Fibroblast of gingiva (primary cell): ENCODE measurements around the gene BCL2A1.
"Not testable (repeated sequence)": the region's sequence is repeated elsewhere in the genome, so short reads cannot be mapped to it uniquely, and the experiment has no call there.

ENCODE experiments used
- DNase-seq: peaks from one replicate; pipeline ENCODE4 v3.0.0-alpha.2; 2011; ENCODE audit warnings: low read depth

Gene BCL2A1

DNA sequence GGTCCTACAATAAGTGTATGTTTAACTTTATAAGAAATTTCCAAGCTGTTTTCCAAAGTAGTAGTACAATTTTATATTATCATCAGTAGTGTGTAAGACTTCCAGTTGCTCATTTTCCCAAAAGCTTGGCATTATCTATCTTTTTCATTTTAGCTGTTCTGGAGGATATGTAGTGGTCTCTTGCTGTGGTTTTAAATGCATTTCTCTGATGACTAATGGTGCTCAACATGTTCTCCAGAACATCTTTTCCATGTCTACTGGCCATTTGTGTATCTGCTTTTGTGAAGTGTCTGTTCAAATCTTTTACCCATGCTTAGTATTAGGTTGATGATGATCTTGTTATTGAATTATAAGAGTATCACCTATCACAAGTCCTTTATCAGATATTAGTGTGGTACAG, 13.3 kb downstream of the BCL2A1 start:
- DNase-seq, result no peak

DNA sequence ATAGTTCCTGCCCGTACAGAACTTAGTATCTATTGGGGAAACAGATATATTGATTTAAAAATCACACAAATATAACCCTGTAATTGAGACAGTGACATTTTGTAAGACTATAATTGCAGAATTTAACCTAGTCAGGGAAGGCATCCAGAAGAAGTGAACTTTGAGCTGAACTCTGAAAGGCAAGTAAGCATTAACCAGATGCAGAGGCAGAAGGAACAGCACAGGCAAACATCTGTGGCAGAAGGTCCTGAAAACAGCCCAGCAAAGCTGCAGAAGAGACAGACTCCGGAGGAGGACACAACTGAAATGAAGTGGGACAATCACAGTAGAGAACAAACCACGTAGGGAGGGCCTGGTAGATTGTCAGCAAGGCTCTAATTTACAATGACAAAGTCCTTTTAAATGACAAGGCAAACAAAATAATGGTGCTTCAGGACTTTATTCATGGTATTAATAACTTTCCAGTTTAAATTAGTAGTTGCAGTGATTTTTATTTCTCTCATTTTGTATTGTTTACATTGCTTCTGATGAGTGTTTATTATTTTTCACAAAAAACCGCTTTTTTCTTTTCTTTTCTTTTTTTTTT, 14.5 kb downstream of the BCL2A1 start:
- peak; percentile 46 for DNase-seq

DNA sequence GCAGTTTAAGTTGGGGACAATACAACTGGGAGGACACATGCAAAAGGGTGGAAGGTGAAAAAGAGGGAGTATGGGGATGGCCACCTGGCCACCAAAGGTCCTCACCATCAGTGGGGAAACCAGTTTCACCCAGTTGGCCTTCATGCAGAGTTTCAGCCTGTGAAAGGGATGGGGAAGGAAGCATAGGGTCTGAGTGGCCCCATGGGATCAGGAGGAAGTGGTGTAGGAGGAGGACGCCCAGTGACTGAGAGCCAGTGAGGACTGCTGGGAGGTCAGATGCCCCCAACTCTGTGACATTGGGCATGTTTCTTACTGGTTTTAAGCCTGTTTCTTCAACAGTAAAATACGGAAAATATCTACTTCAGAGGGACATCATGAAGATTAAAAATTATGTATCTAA, 16.3 kb downstream of the BCL2A1 start:
- DNase-seq, result no peak

DNA sequence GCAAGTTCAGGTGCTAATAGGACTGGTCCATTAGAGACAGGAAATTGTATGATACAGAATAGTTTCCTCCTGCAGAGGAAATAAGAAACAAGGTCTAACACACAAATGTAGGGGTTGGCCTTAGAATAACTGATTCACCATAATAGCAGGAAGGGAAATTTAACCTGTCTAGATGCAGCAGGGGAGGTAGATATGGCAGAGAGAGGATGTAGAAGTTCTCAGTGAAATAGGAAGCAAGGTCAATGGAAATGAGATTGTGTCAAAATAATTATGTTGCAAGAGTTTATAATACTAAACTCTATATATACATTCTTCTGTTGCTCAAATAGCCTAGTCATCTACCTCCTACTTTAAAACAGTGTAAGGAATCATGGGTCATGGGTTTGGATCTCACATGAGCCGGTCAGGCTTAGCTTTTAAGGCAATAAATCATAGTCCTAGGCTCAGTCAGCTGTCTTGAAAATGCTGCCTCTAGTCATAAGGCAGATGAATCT, 17.0 kb downstream of the BCL2A1 start:
- DNase-seq, result peak; percentile 41

DNA sequence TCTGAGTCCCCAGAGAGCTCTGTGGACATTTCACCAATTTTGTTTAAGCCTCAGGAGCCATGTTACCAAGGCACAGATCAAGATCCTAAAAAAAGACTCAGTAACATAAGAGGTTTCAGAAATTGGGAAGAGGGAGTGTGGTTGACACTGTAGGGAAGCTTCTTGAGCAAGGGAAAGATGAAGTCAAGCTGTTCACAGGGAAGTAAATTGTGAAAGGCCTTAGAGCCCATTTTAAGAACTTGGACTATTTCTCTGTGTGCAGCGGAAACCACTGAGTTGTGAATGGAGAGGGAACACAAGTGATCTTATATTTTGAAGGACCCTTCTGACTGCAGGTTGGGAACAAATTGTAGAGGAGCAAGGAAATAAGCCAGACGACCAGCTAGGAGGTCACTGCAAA, 18.7 kb downstream of the BCL2A1 start:
- DNase-seq, result no peak

DNA sequence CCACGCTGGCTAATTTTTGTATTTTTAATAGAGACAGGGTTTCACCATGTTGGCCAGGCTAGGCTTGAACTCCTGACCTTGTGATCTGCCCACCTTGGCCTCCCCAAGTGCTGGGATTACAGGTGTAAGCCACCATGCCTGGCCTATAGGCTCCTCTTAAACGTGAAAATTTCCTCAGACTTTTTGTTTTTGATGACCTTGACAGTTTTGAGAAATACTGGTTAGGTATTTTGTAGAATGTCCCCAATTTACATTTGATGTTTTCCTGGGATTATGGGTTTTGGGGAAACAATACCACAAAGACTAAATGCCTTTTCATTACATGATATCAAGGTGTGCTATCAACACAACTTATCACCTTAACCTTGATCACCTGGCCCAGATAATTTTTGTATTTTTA, 20.7 kb downstream of the BCL2A1 start:
- no peak for DNase-seq

DNA sequence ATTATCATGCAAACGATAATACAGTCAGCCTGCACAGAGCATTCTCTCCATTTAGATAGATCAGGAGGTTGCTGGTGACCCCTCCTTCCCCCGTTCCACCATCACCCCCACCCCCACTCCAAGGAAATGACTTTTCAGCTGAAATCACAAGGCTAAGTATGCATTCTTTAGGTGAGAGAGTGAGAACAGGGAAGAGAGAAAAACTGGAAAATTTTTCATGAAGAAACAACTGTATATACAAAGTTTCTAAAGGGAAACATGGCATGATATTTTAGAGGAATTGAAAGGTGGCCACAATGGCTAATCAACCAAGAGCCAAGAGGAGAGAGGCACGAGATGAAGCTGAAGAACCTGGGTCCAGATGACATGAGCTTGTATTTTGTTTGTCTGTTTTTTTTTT, 22.2 kb downstream of the BCL2A1 start:
- DNase-seq, result no peak

DNA sequence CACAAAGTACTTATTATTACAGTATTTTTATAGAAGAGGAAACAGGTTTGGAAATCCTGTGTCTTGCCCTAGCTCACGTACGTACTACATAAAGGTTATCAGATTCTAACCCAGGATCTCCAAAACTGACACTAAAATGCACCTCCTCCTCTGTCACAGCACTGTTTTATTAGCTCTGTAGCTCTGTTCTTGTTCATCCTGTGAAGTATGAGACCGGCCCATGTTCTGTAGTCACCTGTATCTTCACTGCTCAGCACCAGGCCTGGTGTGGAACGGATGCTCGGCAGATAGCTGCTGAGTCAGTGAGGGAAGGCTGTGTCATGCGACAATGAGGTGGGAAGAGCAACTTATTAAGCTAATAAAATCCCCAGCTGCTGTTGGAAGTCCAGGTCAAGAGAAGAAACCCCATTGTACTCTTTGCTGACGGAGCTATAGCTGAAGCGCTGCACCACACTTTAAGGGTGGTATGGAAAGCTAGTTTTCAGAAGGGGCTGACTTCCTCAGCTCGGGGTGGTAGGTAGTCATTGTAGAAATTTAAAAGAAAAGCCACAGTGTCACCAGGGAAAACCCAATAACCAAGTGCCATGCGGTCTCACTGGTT, 22.8 kb downstream of the BCL2A1 start:
- DNase-seq, result no peak

DNA sequence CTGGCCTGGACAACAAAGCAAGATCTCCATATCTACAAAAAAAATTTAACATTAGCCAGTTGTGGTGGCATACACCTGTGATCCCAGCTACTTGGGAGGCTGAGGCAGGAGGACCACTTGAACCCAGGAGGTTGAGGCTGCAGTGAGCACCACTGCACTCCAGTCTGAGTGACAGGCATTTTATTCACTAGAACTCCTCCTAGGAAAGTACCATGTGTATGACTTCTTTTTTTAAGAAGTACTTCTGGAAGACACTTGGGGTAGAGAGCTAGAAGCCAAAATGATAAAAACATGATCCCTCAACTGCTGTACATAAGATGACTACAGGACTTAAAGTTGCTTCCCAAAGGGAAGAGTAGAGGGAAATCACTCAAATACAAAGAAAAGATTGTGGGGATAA, 24.0 kb downstream of the BCL2A1 start:
- DNase-seq, result no peak

DNA sequence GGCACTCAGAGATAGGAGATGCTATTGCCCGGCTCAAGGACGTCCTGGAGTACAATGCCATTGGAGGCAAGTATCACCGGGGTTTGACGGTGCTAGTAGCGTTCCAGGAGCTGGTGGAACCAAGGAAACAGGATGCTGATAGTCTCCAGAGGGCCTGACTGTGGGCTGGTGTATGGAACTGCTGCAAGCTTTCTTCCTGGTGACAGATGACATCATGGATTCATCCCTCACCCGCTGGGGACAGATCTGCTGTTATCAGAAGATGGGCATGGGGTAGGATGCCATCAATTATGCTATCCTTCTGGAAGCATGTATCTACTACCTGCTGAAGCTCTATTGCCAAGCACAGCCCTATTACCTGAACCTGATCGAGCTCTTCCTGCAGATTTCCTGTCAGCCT, 26.4 kb downstream of the BCL2A1 start:
- DNase-seq, result no peak

DNA sequence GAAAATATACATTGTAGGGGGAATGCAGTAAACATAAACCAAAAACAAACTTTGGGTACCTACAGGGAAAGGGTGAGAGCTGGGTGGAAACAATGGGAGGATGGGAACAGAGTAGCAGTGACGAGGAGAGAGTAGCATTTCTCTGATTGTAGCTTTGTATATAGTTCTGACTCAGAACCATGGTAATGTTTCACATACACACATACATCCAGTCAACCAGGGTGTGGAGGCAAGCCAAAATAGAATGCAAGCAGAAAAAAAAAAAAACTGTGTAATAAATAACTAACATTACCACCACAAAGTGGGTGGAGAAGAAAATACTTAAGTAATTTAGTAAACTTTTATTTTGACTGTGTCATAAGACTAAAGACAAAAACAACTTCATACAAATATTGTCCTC, 27.2 kb downstream of the BCL2A1 start:
- DNase-seq, result peak; percentile 34

DNA sequence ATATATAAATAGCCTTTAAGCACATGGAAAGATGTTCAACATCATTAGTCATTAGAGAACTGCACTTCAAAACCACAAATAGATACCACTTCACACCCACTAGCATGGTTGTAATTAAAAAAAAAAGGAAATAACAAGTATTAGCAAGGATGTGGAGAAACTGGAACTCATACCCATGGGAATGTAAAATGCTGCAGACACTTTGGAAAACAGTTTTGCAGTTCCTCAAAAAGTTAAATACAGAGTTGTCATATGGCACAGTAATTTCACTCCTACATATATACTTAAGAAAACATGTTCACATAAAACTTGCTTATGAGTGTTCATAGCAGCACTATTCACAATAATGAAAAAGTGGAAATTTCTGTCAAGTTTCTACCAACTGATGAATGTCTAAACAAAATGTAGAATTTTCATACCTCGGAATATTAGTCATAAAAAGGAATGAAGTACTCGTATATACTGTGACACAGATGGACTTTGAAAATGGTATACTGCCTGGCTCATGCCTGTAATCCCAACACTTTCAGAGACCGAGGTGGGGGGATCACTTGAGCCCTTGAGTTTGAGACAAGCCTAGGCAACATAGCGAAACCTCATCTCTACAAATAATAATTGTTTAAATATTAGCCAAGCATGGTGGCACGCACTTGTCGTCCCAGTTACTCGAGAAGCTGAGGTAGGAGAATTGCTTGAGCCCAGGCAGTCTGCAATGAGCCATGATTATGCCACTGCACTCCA, 28.1 kb downstream of the BCL2A1 start:
- no peak for DNase-seq

DNA sequence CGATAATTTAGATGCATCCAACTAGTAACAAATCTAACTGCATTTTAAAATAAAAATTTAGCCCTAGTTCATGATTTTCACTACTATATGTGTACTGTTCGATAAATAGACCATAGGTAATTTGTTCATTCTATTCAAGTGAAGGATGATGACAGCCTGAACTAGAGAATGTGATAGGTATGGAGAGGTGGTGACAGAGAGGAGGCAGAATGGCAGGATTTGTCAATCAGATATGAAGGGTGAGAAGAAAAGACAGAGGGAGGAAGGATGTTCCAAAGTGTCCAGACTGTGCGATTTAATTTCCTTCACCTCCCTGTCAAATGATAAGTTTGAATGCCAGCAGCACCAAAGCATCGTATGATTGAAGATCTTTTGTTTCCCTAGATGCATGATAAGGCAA, 31.6 kb downstream of the BCL2A1 start:
- no peak for DNase-seq

DNA sequence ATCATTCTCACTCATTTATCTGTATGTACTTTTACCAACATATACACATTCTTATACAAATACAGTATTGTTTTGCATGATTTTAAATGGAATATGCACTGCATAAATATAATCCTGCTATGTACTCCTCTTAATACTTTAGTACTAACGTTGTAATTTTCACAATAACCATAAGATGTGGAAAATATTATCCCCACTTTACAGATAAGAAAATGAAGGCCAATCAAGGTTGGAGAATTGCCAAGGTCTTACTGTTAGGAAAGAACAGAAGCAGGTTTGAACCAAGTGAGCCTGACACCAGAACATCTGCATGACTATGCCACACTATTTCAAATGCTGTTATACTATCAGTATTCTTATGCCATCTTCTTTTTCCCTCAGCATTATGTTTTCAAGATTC, 32.9 kb downstream of the BCL2A1 start:
- DNase-seq, result no peak

DNA sequence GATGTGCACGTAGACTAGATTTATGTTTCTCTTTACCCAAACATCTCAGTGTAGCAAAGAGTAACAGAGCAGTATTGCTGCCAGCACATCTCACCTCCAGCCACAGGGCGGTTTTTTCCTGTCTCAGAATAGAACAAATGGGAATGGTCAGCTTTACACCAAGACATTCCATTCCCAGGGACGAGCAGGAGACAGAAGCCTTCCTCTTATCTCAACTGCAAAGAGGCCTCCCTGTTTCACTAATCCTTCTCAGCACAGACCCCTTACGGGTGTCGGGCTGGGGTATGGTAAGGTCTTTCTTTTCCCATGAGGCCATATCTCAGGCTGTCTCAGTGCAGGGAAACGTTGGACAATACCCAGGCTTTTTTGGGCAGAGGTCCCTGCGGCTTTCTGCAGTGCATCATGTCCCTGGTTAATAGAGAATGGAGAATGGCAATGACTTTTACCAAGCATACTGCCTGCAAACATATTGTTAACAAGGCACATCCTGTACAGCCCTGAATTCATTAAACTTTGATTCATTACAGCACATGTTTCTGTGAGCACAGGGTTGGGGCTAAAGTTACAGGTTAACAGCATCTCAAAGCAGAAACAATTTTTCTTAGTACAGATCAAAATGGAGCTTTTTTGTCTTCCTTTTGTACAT, 35.3 kb downstream of the BCL2A1 start:
- not testable (repeated sequence) for DNase-seq

DNA sequence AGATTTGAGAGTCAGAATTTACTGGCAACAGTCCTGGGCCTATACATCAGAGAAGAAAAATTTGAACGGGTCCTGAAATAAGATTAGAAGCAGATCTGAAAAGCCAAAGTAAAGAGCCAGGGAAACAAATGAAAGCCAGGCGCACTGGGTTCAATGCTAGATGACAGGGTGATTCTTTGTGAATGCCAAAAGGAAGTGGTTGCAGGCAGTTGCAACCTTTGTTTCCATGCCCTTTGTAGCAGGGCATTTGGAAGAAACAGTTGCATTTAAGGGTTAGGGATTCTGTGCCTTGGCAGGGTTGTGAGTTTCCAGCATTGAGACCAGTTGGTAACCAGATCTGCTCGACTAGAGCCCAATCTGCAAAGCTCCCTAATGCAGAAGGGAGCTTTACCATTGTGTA, 37.8 kb downstream of the BCL2A1 start:
- DNase-seq, result peak; percentile 65

DNA sequence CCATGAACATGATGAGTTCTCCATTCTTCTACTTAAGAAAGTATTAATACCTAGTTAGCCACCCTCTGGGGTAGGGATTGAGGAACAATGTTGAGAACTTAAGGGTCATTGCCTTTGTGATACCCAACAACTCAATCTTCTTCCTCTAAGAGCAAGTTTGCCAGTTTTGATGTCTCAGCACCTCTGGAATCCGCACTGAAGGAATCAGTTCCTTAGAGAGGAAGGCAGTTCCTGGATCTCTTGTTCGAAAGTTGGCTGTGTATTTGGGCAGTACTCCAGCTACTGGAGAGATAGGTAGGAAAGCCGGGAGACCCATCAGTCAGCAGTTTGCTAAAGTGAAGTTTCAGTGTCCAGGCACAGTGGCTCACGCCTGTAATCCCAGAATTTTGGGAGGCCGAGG, 38.5 kb downstream of the BCL2A1 start:
- DNase-seq, result no peak

DNA sequence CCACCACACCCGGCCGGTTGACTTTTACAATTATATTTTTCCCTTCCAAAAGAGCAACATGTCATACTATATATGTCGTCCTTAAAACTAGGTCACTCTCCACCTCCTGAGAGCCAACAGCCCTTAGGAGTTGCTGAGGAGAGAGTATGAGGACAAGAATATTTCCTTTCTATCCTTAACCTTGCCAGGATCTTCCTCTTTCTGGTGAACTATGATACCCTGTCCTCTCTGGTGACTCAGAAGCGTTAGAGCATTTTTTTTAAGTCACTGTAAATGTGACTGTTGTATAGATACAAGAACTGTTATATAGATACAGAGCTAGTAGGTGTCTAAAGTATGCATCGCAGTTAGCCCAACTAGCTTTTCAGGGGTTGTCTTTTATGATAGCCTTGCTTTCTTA, 40.5 kb downstream of the BCL2A1 start:
- DNase-seq, result no peak

DNA sequence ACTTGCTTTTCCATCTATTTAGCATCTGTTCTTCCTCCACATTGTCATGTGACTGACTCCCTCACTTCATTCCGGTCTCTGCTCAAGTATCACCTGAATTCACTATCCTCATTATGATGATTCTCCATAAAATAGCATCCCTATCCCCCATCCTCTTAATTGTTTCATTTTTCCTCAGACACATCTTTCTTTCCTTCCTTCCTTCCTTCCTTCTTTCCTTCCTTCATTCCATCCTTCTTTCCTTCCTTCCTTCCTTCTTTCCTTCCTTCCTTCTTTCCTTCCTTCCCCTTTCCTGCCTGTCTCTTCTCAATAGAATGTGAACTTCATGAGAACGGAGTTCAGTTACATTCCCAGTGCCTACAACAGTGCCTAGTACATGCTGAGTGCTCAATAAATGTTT, 41.6 kb downstream of the BCL2A1 start:
- no peak for DNase-seq

DNA sequence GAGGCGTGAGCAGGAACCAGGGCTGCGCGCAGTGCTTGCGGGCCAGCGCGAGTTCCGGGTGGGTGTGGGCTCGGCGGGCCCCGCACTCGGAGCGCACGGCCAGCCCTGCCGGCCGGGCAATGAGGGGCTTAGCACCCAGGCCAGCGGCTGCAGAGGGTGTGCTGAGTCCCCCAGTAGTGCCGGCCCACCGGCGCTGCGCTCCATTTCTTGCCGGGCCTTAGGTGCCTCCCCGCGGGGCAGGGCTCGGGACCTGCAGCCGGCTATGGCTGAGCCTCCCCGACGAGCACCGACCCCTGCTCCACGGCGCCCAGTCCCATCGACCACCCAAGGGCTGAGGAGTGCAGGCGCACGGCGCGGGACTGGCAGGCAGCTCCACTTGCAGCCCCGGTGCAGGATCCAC, 44.9 kb downstream of the BCL2A1 start:
- not testable (repeated sequence) for DNase-seq

DNA sequence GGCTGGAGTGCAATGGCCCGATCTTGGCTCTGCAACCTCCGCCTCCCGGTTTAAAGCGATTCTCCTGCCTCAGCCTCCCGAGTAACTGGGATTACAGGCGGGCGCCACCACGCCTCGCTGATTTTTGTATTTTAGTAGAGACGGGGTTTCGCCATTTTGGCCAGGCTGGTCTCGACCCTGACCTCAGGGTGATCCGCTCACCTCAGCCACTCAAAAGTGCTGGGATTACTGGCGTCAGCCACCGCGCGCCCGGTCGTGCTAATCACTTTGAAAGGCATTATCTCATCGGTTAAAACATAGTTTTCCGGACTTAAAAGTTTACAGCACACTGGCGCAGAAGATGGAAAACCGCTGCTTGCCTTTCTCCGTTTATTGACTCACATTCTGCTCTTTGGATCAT, 46.6 kb downstream of the BCL2A1 start:
- DNase-seq, result no peak

DNA sequence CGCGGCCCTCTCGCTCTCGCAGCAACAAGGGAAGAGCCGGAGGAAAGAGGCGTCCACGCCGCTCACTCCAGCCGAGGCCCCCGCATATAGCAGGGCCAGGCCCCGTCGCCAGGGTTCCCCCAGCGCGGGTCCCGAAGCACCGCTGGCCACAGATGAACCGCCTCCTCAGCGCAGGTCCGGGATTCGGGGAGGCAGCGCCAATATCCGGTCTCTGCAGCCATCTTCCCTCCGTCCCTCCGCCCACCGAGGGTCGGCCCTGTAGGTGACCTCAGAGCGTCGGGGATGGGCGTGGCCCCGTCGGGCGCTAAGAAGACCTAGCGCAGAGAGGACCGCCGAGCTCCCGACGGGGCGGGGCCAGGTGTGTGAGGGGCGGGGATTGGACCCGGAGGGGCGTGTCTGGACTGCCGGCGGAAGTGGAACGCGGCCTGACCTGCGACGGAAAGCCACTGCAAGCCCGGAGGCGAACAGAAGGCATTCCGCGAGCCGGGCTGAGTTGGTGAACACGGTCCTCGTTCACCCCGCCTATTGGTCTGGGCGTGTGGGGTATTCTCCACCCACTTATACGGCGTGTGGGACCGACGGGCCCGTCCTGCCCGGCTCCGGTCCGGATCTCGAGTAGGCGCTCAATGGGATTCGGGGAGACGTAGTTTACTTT, 47.4 kb downstream of the BCL2A1 start:
- peak; percentile 93 for DNase-seq
